Stromal cell of bone marrow (primary cell): ENCODE results near the gene DNAJA2.
"Not testable (repeated sequence)": the region's sequence is repeated elsewhere in the genome, so short reads cannot be mapped to it uniquely, and the experiment has no call there.

Experiments used
- DNase-seq: peaks from one replicate; pipeline ENCODE4 v3.0.0-alpha.2; 2012; ENCODE audit warnings: low read depth

DNAJA2 gene

GRCh38 chr16:46975165-46975564 is 1.7 kb upstream of the DNAJA2 start:
- DNase-seq: no peak

- DNase-seq: no peak
These were observed 878 bp upstream of the DNAJA2 start for GRCh38 chr16:46974352-46974751.

- no peak for DNase-seq
These were observed 486 bp upstream of the DNAJA2 start for GRCh38 chr16:46973996-46974324.

- no peak for DNase-seq
These were observed 856 bp downstream of the DNAJA2 start for GRCh38 chr16:46972429-46973206.

GRCh38 chr16:46971271-46971670 is 2.2 kb downstream of the DNAJA2 start:
- DNase-seq: no peak

- DNase-seq: no peak
These were observed 3.4 kb downstream of the DNAJA2 start for GRCh38 chr16:46970089-46970488.

- DNase-seq: no peak
These were observed 5.4 kb downstream of the DNAJA2 start for GRCh38 chr16:46968063-46968435.

GRCh38 chr16:46962629-46963028 is 10.8 kb downstream of the DNAJA2 start:
- no peak for DNase-seq

- DNase-seq: no peak
These were observed 11.8 kb downstream of the DNAJA2 start for GRCh38 chr16:46961373-46962353.

- no peak for DNase-seq
These were observed 18.9 kb downstream of the DNAJA2 start for GRCh38 chr16:46954562-46954961.

- DNase-seq: no peak
These were observed 23.5 kb downstream of the DNAJA2 start for GRCh38 chr16:46950009-46950408.

GRCh38 chr16:46949241-46949892 is 24.1 kb downstream of the DNAJA2 start:
- DNase-seq: no peak

- DNase-seq: no peak
These were observed 24.8 kb downstream of the DNAJA2 start for GRCh38 chr16:46948548-46949166.

GRCh38 chr16:46947900-46948547 is 25.4 kb downstream of the DNAJA2 start:
- DNase-seq: no peak

- DNase-seq: not testable (repeated sequence)
These were observed 28.8 kb downstream of the DNAJA2 start for GRCh38 chr16:46944713-46945112.

GRCh38 chr16:46937536-46937935 is 35.9 kb downstream of the DNAJA2 start:
- DNase-seq: no peak

GRCh38 chr16:46932802-46933201 is 40.7 kb downstream of the DNAJA2 start:
- no peak for DNase-seq

- no peak for DNase-seq
These were observed 42.6 kb downstream of the DNAJA2 start for GRCh38 chr16:46930861-46931260.

GRCh38 chr16:46929378-46930332 is 43.8 kb downstream of the DNAJA2 start:
- DNase-seq: peak; percentile 20

- no peak for DNase-seq
These were observed 44.7 kb downstream of the DNAJA2 start for GRCh38 chr16:46928811-46929210.

- DNase-seq: no peak
These were observed 46.2 kb downstream of the DNAJA2 start for GRCh38 chr16:46927273-46927672.
